ENCODE results near the gene CARF. TPM values are rescaled to one million over a fixed set of nuclear protein-coding genes. Genes with fewer than 3 reads are reported as not detected.

Gene CARF
- total RNA-seq, 1 experiment from 2014 or later, result 4.2 TPM

- ChIA-PET CTCF (interaction anchor here (0.6 kb wide), 1 partner anchor 121 kb away, joined by 3 read pairs; no protein-coding TSS in a partner anchor), RAD21 (ENCODE audit: low non-redundant PET in 1 of 2, low total read pairs in 2 of 2, uncharacterized antibody in 2 of 2, unreplicated experiment in 2 of 2) (no interaction called here), POLR2A (no interaction called here)
- peaks cover 19% of the 10 kb centered on the region for H3K79me2 ChIP-seq (ENCODE audit: insufficient read depth, low read length)
- intact Hi-C loops (cut with micrococcal nuclease), result no loop called here
- no peak overlapping the region for H2AFZ ChIP-seq (ENCODE audit: low read depth, low read length, poor library complexity, severe bottlenecking)
- no peak overlapping the region for H3K4me2 ChIP-seq (ENCODE audit: low read length)
- H3K9me3 ChIP-seq (ENCODE audit: control insufficient read depth in 1 of 2, insufficient read depth in 1 of 2, low read depth in 1 of 2, low read length in 2 of 2), result no peaks in the 10 kb centered on the region
- H3K9me2 ChIP-seq (ENCODE audit: insufficient read depth), result 0 out of 2 replicates have a peak, but pooled peaks cover 2% of the 10 kb centered on the region
- TF ChIP-seq FOSL1 (IDR thresholded peaks at IDR 0.05; ENCODE audit: low read depth), result no peak
- no peak for TF ChIP-seq RAD21 (IDR thresholded peaks at IDR 0.05; ENCODE audit: low read depth)
- no peak for TF ChIP-seq MAX (IDR thresholded peaks at IDR 0.05)
- no peak for TF ChIP-seq JUND (IDR thresholded peaks at IDR 0.05)
- no peak for TF ChIP-seq EGR1 (IDR thresholded peaks at IDR 0.05; ENCODE audit: low read depth)
- no peak for TF ChIP-seq ZNF274 (IDR thresholded peaks at IDR 0.05; ENCODE audit: low read depth, low read length)
- no peak for TF ChIP-seq POLR2AphosphoS5 (IDR thresholded peaks at IDR 0.05; ENCODE audit: low read depth, low read length)
- no peak for TF ChIP-seq CEBPB (IDR thresholded peaks at IDR 0.05; ENCODE audit: low read depth)
- no peak for TF ChIP-seq YY1 (IDR thresholded peaks at IDR 0.05; ENCODE audit: extremely low read depth, insufficient replicate concordance, low read depth, low read length)
- TF ChIP-seq EZH2phosphoT487 (IDR thresholded peaks at IDR 0.05; ENCODE audit: borderline replicate concordance), result no peak
- no peak for TF ChIP-seq SRF (IDR thresholded peaks at IDR 0.05; ENCODE audit: low read depth)
- no peak for TF ChIP-seq POLR2A (IDR thresholded peaks at IDR 0.05; ENCODE audit: borderline replicate concordance, extremely low read depth, insufficient read depth, insufficient read length)
- TF ChIP-seq REST (IDR thresholded peaks at IDR 0.05; ENCODE audit: low read depth), result no peak
- TF ChIP-seq TCF7L2 (IDR thresholded peaks at IDR 0.05; ENCODE audit: borderline replicate concordance, extremely low read depth, insufficient read depth, insufficient read length), result no peak
- TF ChIP-seq, protein P1, sequence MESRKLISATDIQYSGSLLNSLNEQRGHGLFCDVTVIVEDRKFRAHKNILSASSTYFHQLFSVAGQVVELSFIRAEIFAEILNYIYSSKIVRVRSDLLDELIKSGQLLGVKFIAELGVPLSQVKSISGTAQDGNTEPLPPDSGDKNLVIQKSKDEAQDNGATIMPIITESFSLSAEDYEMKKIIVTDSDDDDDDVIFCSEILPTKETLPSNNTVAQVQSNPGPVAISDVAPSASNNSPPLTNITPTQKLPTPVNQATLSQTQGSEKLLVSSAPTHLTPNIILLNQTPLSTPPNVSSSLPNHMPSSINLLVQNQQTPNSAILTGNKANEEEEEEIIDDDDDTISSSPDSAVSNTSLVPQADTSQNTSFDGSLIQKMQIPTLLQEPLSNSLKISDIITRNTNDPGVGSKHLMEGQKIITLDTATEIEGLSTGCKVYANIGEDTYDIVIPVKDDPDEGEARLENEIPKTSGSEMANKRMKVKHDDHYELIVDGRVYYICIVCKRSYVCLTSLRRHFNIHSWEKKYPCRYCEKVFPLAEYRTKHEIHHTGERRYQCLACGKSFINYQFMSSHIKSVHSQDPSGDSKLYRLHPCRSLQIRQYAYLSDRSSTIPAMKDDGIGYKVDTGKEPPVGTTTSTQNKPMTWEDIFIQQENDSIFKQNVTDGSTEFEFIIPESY (IDR thresholded peaks at IDR 0.05; ENCODE audit: extremely low read depth, insufficient replicate concordance, low read length), result no peak
- TF ChIP-seq, protein P2, sequence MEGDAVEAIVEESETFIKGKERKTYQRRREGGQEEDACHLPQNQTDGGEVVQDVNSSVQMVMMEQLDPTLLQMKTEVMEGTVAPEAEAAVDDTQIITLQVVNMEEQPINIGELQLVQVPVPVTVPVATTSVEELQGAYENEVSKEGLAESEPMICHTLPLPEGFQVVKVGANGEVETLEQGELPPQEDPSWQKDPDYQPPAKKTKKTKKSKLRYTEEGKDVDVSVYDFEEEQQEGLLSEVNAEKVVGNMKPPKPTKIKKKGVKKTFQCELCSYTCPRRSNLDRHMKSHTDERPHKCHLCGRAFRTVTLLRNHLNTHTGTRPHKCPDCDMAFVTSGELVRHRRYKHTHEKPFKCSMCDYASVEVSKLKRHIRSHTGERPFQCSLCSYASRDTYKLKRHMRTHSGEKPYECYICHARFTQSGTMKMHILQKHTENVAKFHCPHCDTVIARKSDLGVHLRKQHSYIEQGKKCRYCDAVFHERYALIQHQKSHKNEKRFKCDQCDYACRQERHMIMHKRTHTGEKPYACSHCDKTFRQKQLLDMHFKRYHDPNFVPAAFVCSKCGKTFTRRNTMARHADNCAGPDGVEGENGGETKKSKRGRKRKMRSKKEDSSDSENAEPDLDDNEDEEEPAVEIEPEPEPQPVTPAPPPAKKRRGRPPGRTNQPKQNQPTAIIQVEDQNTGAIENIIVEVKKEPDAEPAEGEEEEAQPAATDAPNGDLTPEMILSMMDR (IDR thresholded peaks at IDR 0.05 in 2 of 3, conservative IDR thresholded peaks at IDR 0.05 in 1 of 3; ENCODE audit: borderline replicate concordance in 1 of 3, insufficient read depth in 1 of 3, low read depth in 2 of 3, low read length in 2 of 3), result no peak
- no peak for TF ChIP-seq ATF3 (IDR thresholded peaks at IDR 0.05)
- TF ChIP-seq CBX3 (IDR thresholded peaks at IDR 0.05; ENCODE audit: low read depth), result no peak
- no peak for TF ChIP-seq SIN3A (IDR thresholded peaks at IDR 0.05; ENCODE audit: low read depth)
- no peak for TF ChIP-seq ZFX (IDR thresholded peaks at IDR 0.05)
- H3K4me1 ChIP-seq (ENCODE audit: control insufficient read depth in 1 of 2, insufficient read depth in 2 of 2, low read length in 2 of 2), result no peaks in the 10 kb centered on the region
- BruUV-seq (replicated peaks), result no TSS peak
- no peak for ATAC-seq
- no peaks in the 10 kb centered on the region; the same call in 1 of the 2 replicates for H4K20me1 ChIP-seq (ENCODE audit: insufficient read depth)
- no peak overlapping the region for H3K4me3 ChIP-seq (replicated peaks in 1 of 2; ENCODE audit: low read depth in 1 of 2, low read length in 2 of 2)
- no peak overlapping the region for H3K9ac ChIP-seq (ENCODE audit: low read length)
- no peaks in the 10 kb centered on the region for H3K36me3 ChIP-seq (ENCODE audit: control insufficient read depth in 1 of 2, insufficient read depth in 2 of 2, low read length in 2 of 2)
- no peak overlapping the region for H3K27ac ChIP-seq (ENCODE audit: low read depth, low read length)
- H3K27me3 ChIP-seq (ENCODE audit: insufficient read depth, low read length), result no peaks in the 10 kb centered on the region
- no peak for DNase-seq (ENCODE audit: low read depth, low spot score)
Observed at GRCh38 chr2:203022751-203023150, 110.7 kb downstream of the CARF start.
